GM12875 (cell line): ENCODE data around the gene SPIRE1.
"Not testable (repeated sequence)": the region's sequence is repeated elsewhere in the genome, so short reads cannot be mapped to it uniquely, and the experiment has no call there.

ENCODE experiments used
- H3K4me3 ChIP-seq: one replicate; pipeline ENCODE4 v1.5.1; 2011; ENCODE audit warnings: low read depth, low read length, control low read depth
- CTCF ChIP-seq: IDR thresholded peaks from 2 replicates; pipeline ENCODE4 v1.5.1; 2011; ENCODE audit warnings: low read depth, mild to moderate bottlenecking, control low read depth, inconsistent platforms, low read length, moderate library complexity, borderline replicate concordance; ENCODE audit not compliant: insufficient read depth

The SPIRE1 gene

GRCh38 chr18:12491611-12492435, 166.1 kb downstream of the SPIRE1 start:
- TF ChIP-seq CTCF, result no peak
- H3K4me3 ChIP-seq, result no peak overlapping the region

- no peak overlapping the region for H3K4me3 ChIP-seq
Observed at GRCh38 chr18:12485479-12486105, 172.3 kb downstream of the SPIRE1 start.

GRCh38 chr18:12481915-12482314, 176.0 kb downstream of the SPIRE1 start:
- not testable (repeated sequence) for H3K4me3 ChIP-seq

More at GRCh38 chr18:12485479-12486105, 172.3 kb downstream of the SPIRE1 start:
- no peak for TF ChIP-seq CTCF

GRCh38 chr18:12479982-12480381, 177.9 kb downstream of the SPIRE1 start:
- no peak overlapping the region for H3K4me3 ChIP-seq
- TF ChIP-seq CTCF, result no peak

- TF ChIP-seq CTCF, result no peak
- no peak overlapping the region for H3K4me3 ChIP-seq
Observed at GRCh38 chr18:12479536-12479935, 178.4 kb downstream of the SPIRE1 start.

- H3K4me3 ChIP-seq, result no peak overlapping the region
- no peak for TF ChIP-seq CTCF
Observed at GRCh38 chr18:12478269-12479047, 179.4 kb downstream of the SPIRE1 start.

GRCh38 chr18:12477606-12478005, 180.3 kb downstream of the SPIRE1 start:
- no peak overlapping the region for H3K4me3 ChIP-seq
- no peak for TF ChIP-seq CTCF
